ENCODE measurements around the gene MUC4.
"Not testable (repeated sequence)": the region's sequence is repeated elsewhere in the genome, so short reads cannot be mapped to it uniquely, and the experiment has no call there.

Gene MUC4

GRCh38 chr3:195834675-195835583 lies 23.2 kb upstream of the MUC4 start:
- no peak for DNase-seq

GRCh38 chr3:195829897-195830254 lies 18.1 kb upstream of the MUC4 start:
- DNase-seq: no peak

GRCh38 chr3:195828762-195829161 lies 17.0 kb upstream of the MUC4 start:
- no peak for DNase-seq

- no peak for DNase-seq
Observed at GRCh38 chr3:195825857-195826804, 14.4 kb upstream of the MUC4 start.

GRCh38 chr3:195825191-195825588 lies 13.5 kb upstream of the MUC4 start:
- no peak for DNase-seq

DNA sequence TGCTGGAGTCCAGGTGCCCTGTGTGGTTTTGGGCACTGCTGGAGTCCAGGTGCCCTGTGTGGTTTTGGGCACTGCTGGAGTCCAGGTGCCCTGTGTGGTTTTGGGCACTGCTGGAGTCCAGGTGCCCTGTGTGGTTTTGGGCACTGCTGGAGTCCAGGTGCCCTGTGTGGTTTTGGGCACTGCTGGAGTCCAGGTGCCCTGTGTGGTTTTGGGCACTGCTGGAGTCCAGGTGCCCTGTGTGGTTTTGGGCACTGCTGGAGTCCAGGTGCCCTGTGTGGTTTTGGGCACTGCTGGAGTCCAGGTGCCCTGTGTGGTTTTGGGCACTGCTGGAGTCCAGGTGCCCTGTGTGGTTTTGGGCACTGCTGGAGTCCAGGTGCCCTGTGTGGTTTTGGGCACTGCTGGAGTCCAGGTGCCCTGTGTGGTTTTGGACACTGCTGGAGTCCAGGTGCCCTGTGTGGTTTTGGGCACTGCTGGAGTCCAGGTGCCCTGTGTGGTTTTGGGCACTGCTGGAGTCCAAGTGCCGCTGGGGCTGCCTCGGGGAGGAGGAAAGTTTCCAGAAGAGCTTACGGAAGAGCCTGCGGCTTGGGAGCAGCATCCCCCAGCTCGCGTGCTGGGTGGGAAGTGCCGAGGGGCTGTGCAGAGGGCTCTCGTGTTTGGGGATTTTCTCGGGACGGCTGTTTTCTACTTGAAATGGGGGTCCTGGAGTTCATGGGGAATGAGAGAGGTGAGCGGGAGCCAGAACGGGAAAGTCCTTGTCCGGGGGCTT lies 12.9 kb upstream of the MUC4 start:
- DNase-seq: not testable (repeated sequence)

- DNase-seq: no peak
Observed at GRCh38 chr3:195823999-195824398, 12.3 kb upstream of the MUC4 start.

DNA sequence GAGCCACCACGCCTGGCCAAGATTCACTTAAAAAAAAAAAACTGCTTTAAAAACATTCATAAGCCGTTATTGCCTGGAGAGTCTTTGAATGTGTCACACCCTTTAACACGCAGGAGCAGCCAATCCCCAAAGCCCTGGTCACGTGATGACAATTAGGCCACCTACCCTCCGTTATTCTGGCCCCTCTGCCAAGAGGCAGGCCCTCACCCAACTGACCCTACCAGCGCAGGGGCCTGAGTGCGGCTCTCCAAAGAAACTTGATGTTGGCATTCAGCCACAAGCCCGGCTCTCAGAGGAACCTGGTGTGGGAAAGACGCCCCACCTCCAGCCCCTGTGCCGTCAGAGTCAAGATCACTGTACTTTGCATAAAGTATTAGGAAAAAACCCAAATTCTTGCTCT lies 11.6 kb upstream of the MUC4 start:
- DNase-seq: no peak

GRCh38 chr3:195822131-195822696 lies 10.5 kb upstream of the MUC4 start:
- DNase-seq: no peak

- DNase-seq: no peak
Observed at GRCh38 chr3:195821403-195822130, 9.8 kb upstream of the MUC4 start.

DNA sequence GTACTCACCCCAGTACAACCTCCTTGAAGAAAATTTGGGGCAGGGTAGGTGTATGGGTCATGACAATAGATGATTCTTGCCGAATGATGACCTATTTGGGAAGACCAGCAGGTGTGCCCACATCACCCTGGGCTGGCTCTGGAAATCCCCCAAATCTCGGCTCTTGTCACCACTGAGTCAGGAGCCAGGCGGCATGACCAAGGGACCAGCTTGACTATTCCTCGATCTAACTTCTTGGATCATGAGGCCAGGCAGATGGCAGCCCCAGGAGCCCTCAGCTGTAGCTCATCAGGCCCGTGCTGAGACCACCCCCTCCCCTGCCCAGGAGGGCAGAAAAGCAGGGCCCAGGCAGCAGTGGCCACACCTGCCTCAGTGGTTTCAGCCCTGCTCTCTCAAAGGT lies 9.2 kb upstream of the MUC4 start:
- no peak for DNase-seq

GRCh38 chr3:195820186-195820585 lies 8.5 kb upstream of the MUC4 start:
- DNase-seq: no peak

GRCh38 chr3:195818301-195818700 lies 6.6 kb upstream of the MUC4 start:
- DNase-seq: no peak

- DNase-seq: no peak
Observed at GRCh38 chr3:195817578-195818135, 5.9 kb upstream of the MUC4 start.

DNA sequence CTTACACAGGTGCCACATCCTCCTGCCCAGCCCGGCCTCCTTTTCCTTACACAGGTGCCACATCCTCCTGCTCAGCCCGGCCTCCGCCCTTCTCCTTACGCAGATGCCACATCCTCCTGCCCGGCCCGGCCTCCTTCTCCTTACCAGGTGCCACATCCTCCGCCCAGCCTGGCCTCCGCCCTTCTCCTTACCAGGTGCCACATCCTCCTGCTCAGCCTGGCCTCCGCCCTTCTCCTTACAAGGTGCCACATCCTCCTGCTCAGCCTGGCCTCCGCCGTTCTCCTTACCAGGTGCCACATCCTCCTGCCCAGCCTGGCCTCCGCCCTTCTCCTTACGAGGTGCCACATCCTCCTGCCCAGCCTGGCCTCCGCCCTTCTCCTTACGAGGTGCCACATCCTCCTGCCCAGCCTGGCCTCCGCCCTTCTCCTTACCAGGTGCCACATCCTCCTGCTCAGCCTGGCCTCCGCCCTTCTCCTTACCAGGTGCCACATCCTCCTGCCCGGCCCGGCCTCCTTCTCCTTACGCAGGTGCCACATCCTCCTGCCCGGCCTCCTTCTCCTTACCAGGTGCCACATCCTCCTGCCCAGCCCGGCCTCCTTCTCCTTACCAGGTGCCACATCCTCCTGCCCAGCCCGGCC lies 4.7 kb upstream of the MUC4 start:
- DNase-seq: not testable (repeated sequence)

DNA sequence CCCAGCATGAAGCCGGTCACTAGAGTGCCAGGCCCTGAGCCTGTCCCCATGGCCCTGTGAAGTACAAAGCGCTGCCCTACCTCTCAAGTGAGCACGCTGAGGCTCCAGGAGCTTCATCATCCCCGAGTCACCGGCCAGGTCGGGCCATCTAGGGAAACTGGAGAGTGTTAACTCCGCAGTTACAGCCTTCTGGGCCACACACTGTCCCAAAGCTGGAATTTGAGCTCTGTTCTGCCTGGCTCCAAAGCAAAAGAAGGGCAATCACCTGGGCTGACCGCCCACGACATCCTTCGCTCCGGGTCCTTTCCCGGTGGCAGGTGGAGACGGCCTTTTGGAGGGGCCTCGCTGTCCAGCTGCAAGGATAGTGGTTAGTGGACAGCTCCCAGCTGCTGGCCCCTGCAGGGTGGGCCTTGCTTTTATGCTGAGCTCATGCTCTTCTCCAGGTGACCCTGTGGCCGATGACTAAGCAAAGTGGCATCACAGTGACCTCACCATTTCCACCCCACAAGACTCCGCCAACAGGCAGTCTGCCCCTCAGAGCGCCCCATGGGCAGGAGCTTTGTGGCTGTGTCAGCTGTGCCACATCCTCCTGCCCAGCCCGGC lies 3.5 kb upstream of the MUC4 start:
- DNase-seq: no peak

DNA sequence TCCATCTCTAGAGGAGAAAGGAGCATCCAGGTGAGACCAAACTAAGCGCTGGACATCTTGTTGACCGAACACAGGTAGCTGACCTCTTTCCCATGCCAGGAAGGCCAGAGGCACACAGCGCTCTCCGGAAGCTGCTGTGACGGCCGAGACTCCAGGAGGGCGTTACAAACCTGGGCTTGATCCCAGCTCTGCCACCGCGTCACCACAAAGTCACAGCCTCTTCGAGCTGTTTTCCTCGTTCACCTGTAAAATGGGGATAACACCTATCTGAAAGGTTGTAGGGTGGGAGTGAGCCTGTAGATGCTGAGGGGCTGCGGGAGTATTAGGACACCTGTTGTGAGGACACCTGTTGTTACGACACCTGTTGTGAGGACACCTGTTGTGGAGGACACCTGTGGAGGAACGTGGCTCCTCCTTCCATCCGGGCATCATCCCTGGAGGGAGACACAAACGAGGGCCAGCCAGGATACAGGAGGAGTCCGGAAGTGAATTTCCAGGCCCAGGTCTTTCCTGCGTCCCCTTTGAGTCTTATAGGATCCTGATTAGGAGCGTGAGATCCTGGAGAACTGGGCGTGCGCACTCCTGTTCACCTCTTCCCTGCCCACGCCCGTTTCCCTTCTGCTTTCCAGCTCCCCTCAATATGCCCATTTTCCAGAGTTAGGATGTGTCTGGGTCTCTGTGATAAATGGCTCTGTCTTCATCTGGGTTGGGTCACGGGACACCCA lies 2.3 kb upstream of the MUC4 start:
- no peak for DNase-seq

DNA sequence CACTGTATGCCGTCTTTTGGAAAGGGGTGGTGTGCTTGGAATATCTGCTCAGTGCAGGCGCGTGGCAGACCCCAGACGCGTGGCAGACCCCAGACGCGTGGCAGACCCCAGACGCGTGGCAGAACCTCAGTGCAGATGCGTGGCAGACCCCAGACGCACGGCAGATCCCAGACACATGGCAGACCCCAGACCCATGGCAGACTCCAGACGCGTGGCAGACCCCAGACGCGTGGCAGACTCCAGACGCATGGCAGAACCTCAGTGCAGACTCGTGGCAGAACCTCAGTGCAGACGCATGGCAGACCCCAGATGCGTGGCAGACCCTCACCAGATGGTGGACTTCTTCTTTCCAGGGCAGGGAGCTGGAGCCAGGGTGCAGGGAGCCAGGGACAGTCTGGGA lies 637 bp upstream of the MUC4 start:
- DNase-seq: no peak

GRCh38 chr3:195810455-195810845 lies 1.3 kb downstream of the MUC4 start:
- no peak for DNase-seq
